ENCODE data around the gene BCDIN3D.

The BCDIN3D gene

GRCh38 chr12:49795654-49796105 lies 47.2 kb downstream of the BCDIN3D start:
- FAIRE-seq: no peak

- no peak for FAIRE-seq
Observed at GRCh38 chr12:49794811-49795653, 47.9 kb downstream of the BCDIN3D start.

GRCh38 chr12:49794021-49794420 lies 48.9 kb downstream of the BCDIN3D start:
- no peak for FAIRE-seq

- FAIRE-seq: no peak
Observed at GRCh38 chr12:49793620-49794019, 49.3 kb downstream of the BCDIN3D start.

- FAIRE-seq: no peak
Observed at GRCh38 chr12:49792976-49793580, 49.8 kb downstream of the BCDIN3D start.

GRCh38 chr12:49792181-49792970 lies 50.5 kb downstream of the BCDIN3D start:
- FAIRE-seq: no peak

- FAIRE-seq: no peak
Observed at GRCh38 chr12:49791700-49792099, 51.2 kb downstream of the BCDIN3D start.

GRCh38 chr12:49790741-49791555 lies 52.0 kb downstream of the BCDIN3D start:
- no peak for FAIRE-seq

GRCh38 chr12:49789992-49790391 lies 52.9 kb downstream of the BCDIN3D start:
- no peak for FAIRE-seq

GRCh38 chr12:49787672-49788071 lies 55.2 kb downstream of the BCDIN3D start:
- FAIRE-seq: no peak

Measured in A204.1 (cell line).